A673 (cell line): ENCODE data around the gene SLC43A1. TPM values are rescaled to one million over a fixed set of nuclear protein-coding genes. Genes with fewer than 3 reads are reported as not detected.

Experiments used
- BruUV-seq: library from RNA; stranded (reverse); fragments of 400-500 nt; replicated peaks from 2 replicates; lab custom pipeline; 2021; lab: Mats Ljungman, UMichigan
- CTCF ChIA-PET: fragments of 300-600 bp; sonication (Branson Sonifier 250); formaldehyde crosslinking; loops from one replicate; lab custom pipeline; 2022; ENCODE audit warnings: antibody characterized with exemption; lab: Charles Lee
- POLR2A ChIA-PET: fragments of 300-600 bp; sonication (Branson Sonifier 250); formaldehyde crosslinking; loops from one replicate; lab custom pipeline; 2022; ENCODE audit warnings: antibody characterized with exemption; ENCODE audit not compliant: low non-redundant PET; lab: Charles Lee
- DNase-seq: peaks from one replicate; pipeline ENCODE4 v3.0.0-alpha.2; 2015; ENCODE audit warnings: low spot score
- H3K27ac ChIP-seq: fragments of 200-600 bp; sonication (generic); 2 replicates; pipeline ENCODE4 v1.5.1; 2016; ENCODE audit warnings: mixed run types, low read depth, mild to moderate bottlenecking, mixed read lengths, antibody characterized with exemption, low read length; ENCODE audit not compliant: poor library complexity, severe bottlenecking
- H3K27me3 ChIP-seq: fragments of 200-600 bp; sonication (generic); replicated peaks from 2 replicates; pipeline ENCODE4 v1.6.1; 2017; ENCODE audit warnings: mixed run types, low read depth, mild to moderate bottlenecking, mixed read lengths, antibody characterized with exemption, low read length; ENCODE audit not compliant: insufficient read depth, poor library complexity
- H3K36me3 ChIP-seq: fragments of 200-600 bp; sonication (generic); 2 replicates; pipeline ENCODE4 v1.6.1; 2016; ENCODE audit warnings: mixed run types, mild to moderate bottlenecking, mixed read lengths, antibody characterized with exemption, low read length; ENCODE audit not compliant: insufficient read depth, poor library complexity, severe bottlenecking
- H3K4me1 ChIP-seq: fragments of 200-600 bp; sonication (generic); 2 replicates; pipeline ENCODE4 v1.6.1; 2017; ENCODE audit warnings: mixed run types, mild to moderate bottlenecking, mixed read lengths, antibody characterized with exemption, low read length; ENCODE audit not compliant: insufficient read depth, poor library complexity, severe bottlenecking
- H3K4me3 ChIP-seq: fragments of 200-600 bp; sonication (generic); 2 replicates; pipeline ENCODE4 v1.5.1; 2016; ENCODE audit warnings: low read depth, mixed run types, mild to moderate bottlenecking, mixed read lengths, low read length; ENCODE audit not compliant: poor library complexity, severe bottlenecking
- H3K9me3 ChIP-seq: fragments of 200-600 bp; sonication (generic); 2 replicates; pipeline ENCODE4 v1.6.1; 2016; ENCODE audit warnings: mixed run types, low read depth, mild to moderate bottlenecking, mixed read lengths, antibody characterized with exemption, low read length; ENCODE audit not compliant: poor library complexity, severe bottlenecking
- EZH2 ChIP-seq: fragments of 200-600 bp; sonication (generic); IDR thresholded peaks from 2 replicates; pipeline ENCODE4 v1.6.1; 2017; ENCODE audit warnings: borderline replicate concordance, low read depth, mild to moderate bottlenecking, mixed read lengths, antibody characterized with exemption, low read length; ENCODE audit not compliant: poor library complexity, severe bottlenecking
- intact Hi-C: fragments of 100-400 bp; cut with micrococcal nuclease; formaldehyde crosslinking; loops from one replicate; pipeline ENCODE4 v1.10.0; 2022; ENCODE audit not compliant: unreplicated experiment
- total RNA-seq: library from RNA; stranded (reverse); gene quantifications from 2 replicates; pipeline ENCODE4 v1.2.3, GENCODE V29; 2021
- TF ChIP-seq, protein P1 (sequence below): fragments of 300-800, 200-600 bp; sonication (generic); conservative IDR thresholded peaks from 2 replicates; pipeline ENCODE4 v1.5.1; 2017; ENCODE audit warnings: low read depth, mild to moderate bottlenecking, antibody characterized with exemption, low read length, moderate library complexity, mixed read lengths

SLC43A1 gene
- total RNA-seq, 1 experiment from 2014 or later: 18.4 TPM

DNA sequence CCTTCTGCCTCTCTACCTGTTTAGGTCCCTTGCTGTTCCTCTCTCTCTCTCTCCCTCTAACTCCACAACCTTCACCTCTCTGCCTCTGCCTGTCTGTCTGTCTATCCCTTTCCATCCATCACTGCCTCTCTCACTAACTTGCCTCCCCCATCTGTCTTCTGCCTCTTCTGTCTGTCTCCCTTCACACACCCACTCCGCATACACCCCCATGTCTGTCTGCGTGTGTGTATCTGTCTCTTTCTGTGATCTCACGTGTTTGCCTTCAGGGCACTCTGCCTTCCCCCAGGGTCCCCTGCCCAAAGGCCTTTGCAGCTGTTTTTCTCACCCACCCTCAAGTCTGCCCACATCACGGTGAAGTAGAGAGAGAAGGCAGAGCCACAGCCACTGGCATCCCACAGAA lies 47.2 kb downstream of the SLC43A1 start:
- intact Hi-C loops: no loop called here
- Histone ChIP-seq H3K36me3 (no peaks in the 10 kb centered on the region), H3K27ac (no peak overlapping the region), H3K27me3 (no peaks in the 10 kb centered on the region), H3K4me3 (no peak overlapping the region), H3K9me3 (no peaks in the 10 kb centered on the region), H3K4me1 (peaks cover under 1% of the 10 kb centered on the region)
- no peak for DNase-seq
- BruUV-seq: no TSS peak
- ChIA-PET POLR2A (no interaction called here), CTCF (no interaction called here)
- TF ChIP-seq EZH2: no peak
- TF ChIP-seq, protein P1, sequence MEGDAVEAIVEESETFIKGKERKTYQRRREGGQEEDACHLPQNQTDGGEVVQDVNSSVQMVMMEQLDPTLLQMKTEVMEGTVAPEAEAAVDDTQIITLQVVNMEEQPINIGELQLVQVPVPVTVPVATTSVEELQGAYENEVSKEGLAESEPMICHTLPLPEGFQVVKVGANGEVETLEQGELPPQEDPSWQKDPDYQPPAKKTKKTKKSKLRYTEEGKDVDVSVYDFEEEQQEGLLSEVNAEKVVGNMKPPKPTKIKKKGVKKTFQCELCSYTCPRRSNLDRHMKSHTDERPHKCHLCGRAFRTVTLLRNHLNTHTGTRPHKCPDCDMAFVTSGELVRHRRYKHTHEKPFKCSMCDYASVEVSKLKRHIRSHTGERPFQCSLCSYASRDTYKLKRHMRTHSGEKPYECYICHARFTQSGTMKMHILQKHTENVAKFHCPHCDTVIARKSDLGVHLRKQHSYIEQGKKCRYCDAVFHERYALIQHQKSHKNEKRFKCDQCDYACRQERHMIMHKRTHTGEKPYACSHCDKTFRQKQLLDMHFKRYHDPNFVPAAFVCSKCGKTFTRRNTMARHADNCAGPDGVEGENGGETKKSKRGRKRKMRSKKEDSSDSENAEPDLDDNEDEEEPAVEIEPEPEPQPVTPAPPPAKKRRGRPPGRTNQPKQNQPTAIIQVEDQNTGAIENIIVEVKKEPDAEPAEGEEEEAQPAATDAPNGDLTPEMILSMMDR: no peak

DNA sequence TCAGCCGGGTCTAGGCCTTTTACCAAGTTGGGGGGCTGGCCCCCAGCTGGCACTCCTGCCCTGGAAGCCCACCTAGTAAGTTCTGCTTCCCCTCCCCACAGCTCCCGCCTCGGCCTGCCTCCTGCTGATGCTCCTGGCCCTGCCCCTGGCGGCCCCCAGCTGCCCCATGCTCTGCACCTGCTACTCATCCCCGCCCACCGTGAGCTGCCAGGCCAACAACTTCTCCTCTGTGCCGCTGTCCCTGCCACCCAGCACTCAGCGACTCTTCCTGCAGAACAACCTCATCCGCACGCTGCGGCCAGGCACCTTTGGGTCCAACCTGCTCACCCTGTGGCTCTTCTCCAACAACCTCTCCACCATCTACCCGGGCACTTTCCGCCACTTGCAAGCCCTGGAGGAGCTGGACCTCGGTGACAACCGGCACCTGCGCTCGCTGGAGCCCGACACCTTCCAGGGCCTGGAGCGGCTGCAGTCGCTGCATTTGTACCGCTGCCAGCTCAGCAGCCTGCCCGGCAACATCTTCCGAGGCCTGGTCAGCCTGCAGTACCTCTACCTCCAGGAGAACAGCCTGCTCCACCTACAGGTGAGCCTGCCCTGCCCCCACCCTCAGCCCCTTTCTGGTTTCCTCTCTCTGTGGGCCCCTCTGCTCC lies 47.9 kb downstream of the SLC43A1 start:
- no peak for DNase-seq
- intact Hi-C loops: no loop called here
- Histone ChIP-seq H3K4me3 (no peak overlapping the region), H3K36me3 (no peaks in the 10 kb centered on the region), H3K4me1 (no peaks in the 10 kb centered on the region), H3K27ac (no peak overlapping the region), H3K9me3 (no peaks in the 10 kb centered on the region), H3K27me3 (no peaks in the 10 kb centered on the region)
- ChIA-PET POLR2A (no interaction called here), CTCF (interaction anchor here (0.6 kb wide), 1 partner anchor 65 kb away, joined by 4 read pairs; no protein-coding TSS in a partner anchor)
- BruUV-seq: no TSS peak
- TF ChIP-seq EZH2: no peak
- TF ChIP-seq, protein P1: no peak

DNA sequence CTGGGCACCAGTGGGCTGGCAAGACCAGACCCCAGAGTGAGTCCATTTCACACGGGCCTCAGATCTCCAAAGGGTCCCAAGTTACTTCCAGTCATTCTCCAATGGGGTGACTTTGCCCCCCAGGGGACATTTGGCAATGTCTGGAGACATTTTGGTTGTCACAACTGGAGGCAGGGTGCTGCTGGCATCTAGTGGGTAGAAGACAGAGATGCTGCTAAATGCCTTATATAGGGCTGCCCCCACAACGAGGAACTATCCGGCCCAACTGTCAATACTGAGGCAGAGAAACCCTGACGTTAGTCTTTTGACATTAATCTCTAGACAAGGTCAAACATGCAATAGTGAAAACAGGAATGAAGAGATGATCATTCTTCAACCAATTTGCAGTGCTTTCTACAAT lies 48.8 kb downstream of the SLC43A1 start:
- Histone ChIP-seq H3K4me1 (no peaks in the 10 kb centered on the region), H3K27ac (no peak overlapping the region), H3K4me3 (no peak overlapping the region), H3K9me3 (no peaks in the 10 kb centered on the region), H3K27me3 (no peaks in the 10 kb centered on the region), H3K36me3 (no peaks in the 10 kb centered on the region)
- no peak for DNase-seq
- TF ChIP-seq, protein P1: no peak
- TF ChIP-seq EZH2: no peak
- no TSS peak for BruUV-seq
- intact Hi-C loops: no loop called here
- CTCF ChIA-PET: no interaction called here
- POLR2A ChIA-PET: no interaction called here
